ENCODE measurements around the gene PTHLH.

The PTHLH gene

GRCh38 chr12:27937768-27938167 lies 34.8 kb downstream of the PTHLH start:
- DNase-seq (ENCODE audit: low read depth in 2 of 2), result no peak

- no peak for DNase-seq (ENCODE audit: low read depth in 2 of 2)
Observed at GRCh38 chr12:27936196-27936595, 36.3 kb downstream of the PTHLH start.

GRCh38 chr12:27934276-27934675 lies 38.3 kb downstream of the PTHLH start:
- no peak for DNase-seq (ENCODE audit: low read depth in 2 of 2)

- no peak for DNase-seq (ENCODE audit: low read depth in 2 of 2)
Observed at GRCh38 chr12:27931390-27931789, 41.1 kb downstream of the PTHLH start.

- no peak for DNase-seq (ENCODE audit: low read depth in 2 of 2)
Observed at GRCh38 chr12:27927347-27927746, 45.2 kb downstream of the PTHLH start.

GRCh38 chr12:27924350-27925135 lies 48.0 kb downstream of the PTHLH start:
- DNase-seq (ENCODE audit: low read depth in 2 of 2), result no peak

- no peak for DNase-seq (ENCODE audit: low read depth in 2 of 2)
Observed at GRCh38 chr12:27922531-27923139, 49.9 kb downstream of the PTHLH start.

- DNase-seq (ENCODE audit: low read depth in 2 of 2), result no peak
Observed at GRCh38 chr12:27919671-27920235, 52.8 kb downstream of the PTHLH start.

GRCh38 chr12:27915536-27915935 lies 57.0 kb downstream of the PTHLH start:
- no peak for DNase-seq (ENCODE audit: low read depth in 2 of 2)

- no peak for DNase-seq (ENCODE audit: low read depth in 2 of 2)
Observed at GRCh38 chr12:27915021-27915420, 57.5 kb downstream of the PTHLH start.

GRCh38 chr12:27913999-27914614 lies 58.4 kb downstream of the PTHLH start:
- no peak for DNase-seq (ENCODE audit: low read depth in 2 of 2)

GRCh38 chr12:27911397-27911796 lies 61.1 kb downstream of the PTHLH start:
- DNase-seq (ENCODE audit: low read depth in 2 of 2), result no peak

Data from stimulated activated CD8-positive, alpha-beta memory T cell treated with anti-CD3 and anti-CD28 coated beads, Interleukin-7, amount 100 ng/mL, for 4 hours (primary cell).